GM23338 (cell line): Measurements from ENCODE around the gene POU3F2. TPM values are rescaled to one million over a fixed set of nuclear protein-coding genes. Genes with fewer than 3 reads are reported as not detected.

Experiments used
- ATAC-seq: fragments of 200-7000 bp; cut with Tn5 transposase; 3 replicates; pipeline ENCODE4 v1.9.1; 2020
- DNase-seq: peaks from one replicate; pipeline ENCODE4 v3.0.0-alpha.2; 2015; ENCODE audit warnings: low spot score
- H2AFZ ChIP-seq: fragments of 200-600 bp; sonication (generic); 2 replicates; pipeline ENCODE4 v1.8.0; 2016; ENCODE audit warnings: antibody characterized with exemption, mild to moderate bottlenecking, moderate library complexity
- H3F3A ChIP-seq: fragments of 200-600 bp; sonication (generic); replicated peaks from 2 replicates; pipeline ENCODE4 v1.8.0; 2017; ENCODE audit warnings: antibody characterized with exemption, mixed run types, low read depth
- H3K27ac ChIP-seq: fragments of 200-600 bp; sonication (generic); 2 replicates; pipeline ENCODE4 v1.6.1; 2016; ENCODE audit warnings: low read depth
- H3K27me3 ChIP-seq: fragments of 200-600 bp; sonication (generic); 2 replicates; pipeline ENCODE4 v1.8.0; 2016; ENCODE audit warnings: mild to moderate bottlenecking, mixed run types, moderate library complexity; ENCODE audit not compliant: insufficient read depth
- H3K36me3 ChIP-seq: fragments of 200-600 bp; sonication (generic); 2 replicates; pipeline ENCODE4 v1.8.0; 2016; ENCODE audit warnings: mild to moderate bottlenecking; ENCODE audit not compliant: insufficient read depth
- H3K4me1 ChIP-seq: fragments of 200-600 bp; sonication (generic); 2 replicates; pipeline ENCODE4 v1.8.0; 2016; ENCODE audit warnings: mild to moderate bottlenecking, moderate library complexity; ENCODE audit not compliant: insufficient read depth
- H3K4me2 ChIP-seq: fragments of 200-600 bp; sonication (generic); 2 replicates; pipeline ENCODE4 v1.7.1; 2017; ENCODE audit warnings: mixed run types
- H3K4me3 ChIP-seq: fragments of 200-600 bp; sonication (generic); 2 replicates; pipeline ENCODE4 v1.6.1; 2016; ENCODE audit warnings: mixed run types
- H3K79me2 ChIP-seq: fragments of 200-600 bp; sonication (generic); replicated peaks from 2 replicates; pipeline ENCODE4 v1.8.0; 2017; ENCODE audit warnings: mild to moderate bottlenecking; ENCODE audit not compliant: insufficient read depth
- H3K9me2 ChIP-seq: fragments of 200-600 bp; sonication (generic); 2 replicates; pipeline ENCODE4 v1.8.0; 2017; ENCODE audit not compliant: insufficient read depth
- H4K20me1 ChIP-seq: fragments of 200-600 bp; sonication (generic); replicated peaks from 2 replicates; pipeline ENCODE4 v1.8.0; 2017; ENCODE audit warnings: mild to moderate bottlenecking; ENCODE audit not compliant: insufficient read depth
- H3K27ac Mint-ChIP-seq: 2 replicates; pipeline ENCODE4 v1.8.0; 2020; ENCODE audit warnings: inconsistent platforms, mild to moderate bottlenecking, moderate library complexity, mixed read lengths
- H3K27me3 Mint-ChIP-seq: 3 replicates; pipeline ENCODE4 v1.8.0; 2022; ENCODE audit warnings: low read depth, mild to moderate bottlenecking, moderate library complexity, mixed read lengths, inconsistent platforms; ENCODE audit not compliant: insufficient read depth, poor library complexity
- H3K36me3 Mint-ChIP-seq: 3 replicates; pipeline ENCODE4 v1.8.0; 2021; ENCODE audit warnings: low read depth, mild to moderate bottlenecking, inconsistent platforms, moderate library complexity, mixed read lengths
- H3K4me1 Mint-ChIP-seq: 3 replicates; pipeline ENCODE4 v1.8.0; 2020; ENCODE audit warnings: mild to moderate bottlenecking, inconsistent platforms, mixed read lengths
- H3K4me3 Mint-ChIP-seq: 3 replicates; pipeline ENCODE4 v1.8.0; 2021; ENCODE audit warnings: moderate library complexity, mild to moderate bottlenecking, inconsistent platforms, mixed read lengths
- H3K9me3 Mint-ChIP-seq: 3 replicates; pipeline ENCODE4 v1.8.0; 2020; ENCODE audit warnings: moderate library complexity, mild to moderate bottlenecking, inconsistent platforms, mixed read lengths
- CREB1 ChIP-seq: fragments of 250-450 bp; sonication (Bioruptor Pico); IDR thresholded peaks from 2 replicates; pipeline ENCODE4 v1.5.0; 2020; ENCODE audit warnings: low read depth, mild to moderate bottlenecking, moderate library complexity
- CTCF ChIP-seq, 2 experiments: fragments of 200-600 bp in 1 of 2; sonication (generic) in 1 of 2; conservative IDR thresholded peaks; 2 replicates each; pipeline versions ENCODE4 v1.5.1 to v1.6.1; 2016 to 2017; ENCODE audit warnings: antibody characterized with exemption in 2 of 2, low read depth in 2 of 2, mild to moderate bottlenecking in 2 of 2, moderate library complexity in 1 of 2
- ETS1 ChIP-seq: IDR thresholded peaks from 2 replicates; pipeline ENCODE4 v1.6.1; 2016; ENCODE audit warnings: antibody characterized with exemption
- EZH2 ChIP-seq: fragments of 200-600 bp; sonication (generic); IDR thresholded peaks from one replicate; pipeline ENCODE4 v1.8.0; 2017; ENCODE audit warnings: antibody characterized with exemption, mild to moderate bottlenecking, low read depth; ENCODE audit not compliant: unreplicated experiment
- NANOG ChIP-seq: IDR thresholded peaks from 2 replicates; pipeline ENCODE4 v1.6.1; 2016; ENCODE audit warnings: antibody characterized with exemption, borderline replicate concordance
- POLR2AphosphoS5 ChIP-seq: IDR thresholded peaks from 2 replicates; pipeline ENCODE4 v1.6.1; 2016; ENCODE audit warnings: antibody characterized with exemption, low read depth
- REST ChIP-seq: IDR thresholded peaks from one replicate; pipeline ENCODE4 v1.6.1; 2018; ENCODE audit warnings: antibody characterized with exemption; ENCODE audit not compliant: unreplicated experiment
- STAT1 ChIP-seq: IDR thresholded peaks from one replicate; pipeline ENCODE4 v1.6.1; 2016; ENCODE audit warnings: antibody characterized with exemption; ENCODE audit not compliant: unreplicated experiment
- ZNF114 ChIP-seq: fragments of 250-450 bp; sonication (Bioruptor Pico); IDR thresholded peaks from 2 replicates; pipeline ENCODE4 v1.5.0; 2020; ENCODE audit warnings: mild to moderate bottlenecking, moderate library complexity
- ZNF331 ChIP-seq: fragments of 250-450 bp; sonication (Bioruptor Pico); IDR thresholded peaks from 2 replicates; pipeline ENCODE4 v1.5.0; 2020; ENCODE audit warnings: low read depth, mild to moderate bottlenecking, moderate library complexity
- polyA plus RNA-seq: library from polyadenylated mRNA; unstranded; fragments of >200 nt; fragmentation: Nextera tagmentation; extraction: Ambion mirVana; gene quantifications from 2 replicates; pipeline ENCODE4 v1.2.1, GENCODE V29; 2016
- total RNA-seq: library from RNA; depleted of rRNA; stranded (reverse); fragments of >200 nt; shearing (Covaris generic); gene quantifications from 2 replicates; pipeline ENCODE4 v1.2.3, GENCODE V29; 2014

The POU3F2 gene
- total and polyA plus RNA-seq, 2 experiments from 2014 or later, result 0.26 to 0.76 TPM

- no peak for TF ChIP-seq CREB1 (CRISPR knock-in tag)
- TF ChIP-seq STAT1, result no peak
- no peak for TF ChIP-seq ZNF331
- no peak for TF ChIP-seq POLR2AphosphoS5
- TF ChIP-seq ETS1, result no peak
- no peak for TF ChIP-seq EZH2
- TF ChIP-seq CTCF (conservative IDR thresholded peaks at IDR 0.05; ENCODE audit: low read depth in 2 of 2), result no peak
- TF ChIP-seq ZNF114 (CRISPR knock-in tag), result no peak
Observed at GRCh38 chr6:98794307-98794842, 40.0 kb upstream of the POU3F2 start (continued).

- H3F3A ChIP-seq, result no peaks in the 10 kb centered on the region
- H3K4me3 ChIP-seq, result no peak overlapping the region
- no peaks in the 10 kb centered on the region for H4K20me1 ChIP-seq
- no peaks in the 10 kb centered on the region for H3K4me1 Mint-ChIP-seq
- DNase-seq (no peak), ATAC-seq (no peak)
- no peak overlapping the region for H3K4me3 Mint-ChIP-seq
- no peak overlapping the region for H3K4me2 ChIP-seq
- H3K36me3 ChIP-seq, result no peaks in the 10 kb centered on the region
- H3K27ac ChIP-seq, result no peak overlapping the region
- no peaks in the 10 kb centered on the region for H3K79me2 ChIP-seq
- H3K9me2 ChIP-seq, result no peaks in the 10 kb centered on the region
- H2AFZ ChIP-seq, result no peak overlapping the region
- H3K27me3 ChIP-seq, result no peaks in the 10 kb centered on the region
- no peak overlapping the region for H3K27ac Mint-ChIP-seq
- no peaks in the 10 kb centered on the region for H3K4me1 ChIP-seq
- H3K36me3 Mint-ChIP-seq, result no peaks in the 10 kb centered on the region
- peaks cover 6% of the 10 kb centered on the region for H3K27me3 Mint-ChIP-seq
- H3K9me3 Mint-ChIP-seq, result no peaks in the 10 kb centered on the region
- TF ChIP-seq REST (no peak), ZNF114 (CRISPR knock-in tag) (no peak), NANOG (no peak), ETS1 (no peak), ZNF331 (no peak), STAT1 (no peak)
Observed at GRCh38 chr6:98797217-98797994, 37.0 kb upstream of the POU3F2 start.
